ENCODE results near the gene HLF. TPM values are rescaled to one million over a fixed set of nuclear protein-coding genes. Genes with fewer than 3 reads are reported as not detected.

HLF gene
- total and polyA plus RNA-seq, 2 of the 4 experiments (the other 2 are of a cell fraction), result 0.18 TPM; not detected in 1

GRCh38 chr17:55342800-55343585 lies 78.2 kb downstream of the HLF start:
- Histone ChIP-seq H3K18ac (ENCODE audit: low read depth, low read length) (no peak overlapping the region), H3K27ac (ENCODE audit: insufficient read depth, low read length) (no peak overlapping the region), H3K9ac (ENCODE audit: low read depth, low read length) (no peak overlapping the region), H3K23ac (ENCODE audit: low read depth, low read length) (no peak overlapping the region), H3K79me1 (ENCODE audit: low read depth in 1 of 2, low read length in 2 of 2) (no peaks in the 10 kb centered on the region), H4K5ac (ENCODE audit: low read depth, low read length) (no peak overlapping the region), H3K36me3 (ENCODE audit: control insufficient read depth, insufficient read depth, low read length) (no peaks in the 10 kb centered on the region), H3K4me3 (ENCODE audit: insufficient read depth, low read depth, low read length) (no peak overlapping the region), H3K4me1 (ENCODE audit: control insufficient read depth, insufficient read depth, low read length) (no peaks in the 10 kb centered on the region), H3K4ac (ENCODE audit: low read depth, low read length) (no peak overlapping the region), H3K56ac (ENCODE audit: extremely low read depth, insufficient read depth, low read length) (no peak overlapping the region), H2BK15ac (ENCODE audit: low read depth, low read length) (no peak overlapping the region), H3K4me2 (ENCODE audit: low read depth, low read length) (no peak overlapping the region), H3K9me3 (ENCODE audit: control insufficient read depth, insufficient read depth, low read length) (no peaks in the 10 kb centered on the region; the same call in 1 of the 2 replicates), H3K14ac (replicated peaks; ENCODE audit: low read depth, low read length) (no peak overlapping the region), H3K27me3 (ENCODE audit: control insufficient read depth, insufficient read depth, low read length) (peaks cover 14% of the 10 kb centered on the region), H2AK5ac (ENCODE audit: low read depth, low read length) (no peak overlapping the region), H2AFZ (replicated peaks; ENCODE audit: low read length, poor library complexity) (no peak overlapping the region), H4K91ac (ENCODE audit: insufficient read depth, low read depth, low read length) (no peak overlapping the region), H2BK20ac (ENCODE audit: low read depth, low read length) (no peak overlapping the region), H4K8ac (ENCODE audit: low read depth in 2 of 2, low read length in 2 of 2) (no peak overlapping the region), H4K20me1 (ENCODE audit: insufficient read depth, low read length) (no peaks in the 10 kb centered on the region), H2BK120ac (ENCODE audit: low read depth, low read length) (no peak overlapping the region), H3K9me1 (ENCODE audit: insufficient read depth, low read length) (no peaks in the 10 kb centered on the region), H2AK9ac (replicated peaks; ENCODE audit: low read depth, low read length, poor library complexity) (no peak overlapping the region), H2BK5ac (ENCODE audit: low read depth, low read length, poor library complexity, severe bottlenecking) (no peak overlapping the region)
- intact Hi-C loops (cut with micrococcal nuclease) (no loop called here), dilution Hi-C loops (cut with HindIII; ENCODE audit: low sequenced_read_pairs, unreplicated experiment) (no loop called here), in situ Hi-C loops (cut with MboI; ENCODE audit: low sequenced_read_pairs) (no loop called here)
- WGBS, 2 experiments (ENCODE audit: extremely low coverage in 2 of 2, insufficient read length in 1 of 2), result 60% methylated on average over 1 of the region's 6 CpGs; no CpG with 5 or more reads in 1 of the 2 experiments
- no peak for DNase-seq
- no peak for ATAC-seq (ENCODE audit: low read depth)
- POLR2A ChIA-PET (ENCODE audit: unreplicated experiment), result no interaction called here
- no TSS peak for BruUV-seq (replicated peaks)
- TF ChIP-seq CHD1 (IDR thresholded peaks at IDR 0.05; ENCODE audit: low read depth, low read length) (no peak), MAFK (IDR thresholded peaks at IDR 0.05; ENCODE audit: low read depth, low read length) (0 out of 2 replicates have a peak, but pooled peaks have one; percentile 28), RCOR1 (IDR thresholded peaks at IDR 0.05; ENCODE audit: insufficient replicate concordance, low read length) (no peak), SMC3 (IDR thresholded peaks at IDR 0.05; ENCODE audit: low read depth, low read length) (no peak), BHLHE40 (IDR thresholded peaks at IDR 0.05; ENCODE audit: low read depth, low read length) (no peak), POLR2A (IDR thresholded peaks at IDR 0.05; ENCODE audit: low read depth, low read length) (no peak), MXI1 (IDR thresholded peaks at IDR 0.05; ENCODE audit: borderline replicate concordance, low read depth, low read length) (no peak), CTCF (conservative IDR thresholded peaks at IDR 0.05; ENCODE audit: low read depth, low read length) (no peak)
- TF ChIP-seq, protein P1, sequence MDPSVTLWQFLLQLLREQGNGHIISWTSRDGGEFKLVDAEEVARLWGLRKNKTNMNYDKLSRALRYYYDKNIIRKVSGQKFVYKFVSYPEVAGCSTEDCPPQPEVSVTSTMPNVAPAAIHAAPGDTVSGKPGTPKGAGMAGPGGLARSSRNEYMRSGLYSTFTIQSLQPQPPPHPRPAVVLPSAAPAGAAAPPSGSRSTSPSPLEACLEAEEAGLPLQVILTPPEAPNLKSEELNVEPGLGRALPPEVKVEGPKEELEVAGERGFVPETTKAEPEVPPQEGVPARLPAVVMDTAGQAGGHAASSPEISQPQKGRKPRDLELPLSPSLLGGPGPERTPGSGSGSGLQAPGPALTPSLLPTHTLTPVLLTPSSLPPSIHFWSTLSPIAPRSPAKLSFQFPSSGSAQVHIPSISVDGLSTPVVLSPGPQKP (IDR thresholded peaks at IDR 0.05; ENCODE audit: borderline replicate concordance, low read depth, low read length), result no peak
- CTCF ChIA-PET, result no interaction called here

All from IMR-90 (cell line).